Type B pancreatic cell (in vitro differentiated cells): ENCODE data around the gene SPRR3. TPM values are rescaled to one million over a fixed set of nuclear protein-coding genes. Genes with fewer than 3 reads are reported as not detected.

Source experiments
- DNase-seq: peaks from one replicate; pipeline ENCODE4 v3.0.0; 2021; ENCODE audit warnings: mixed read lengths; ENCODE audit not compliant: unreplicated experiment; ENCODE audit errors: extremely low spot score
- H3K27ac Mint-ChIP-seq: 2 replicates; pipeline ENCODE4 v1.8.0; 2021; ENCODE audit warnings: mild to moderate bottlenecking, mixed read lengths
- H3K27me3 Mint-ChIP-seq: 2 replicates; pipeline ENCODE4 v1.8.0; 2021; ENCODE audit warnings: mixed read lengths
- H3K36me3 Mint-ChIP-seq: 2 replicates; pipeline ENCODE4 v1.8.0; 2021; ENCODE audit warnings: mixed read lengths
- H3K4me1 Mint-ChIP-seq: one replicate; pipeline ENCODE4 v1.8.0; 2021; ENCODE audit warnings: mixed read lengths; ENCODE audit not compliant: unreplicated experiment
- H3K4me3 Mint-ChIP-seq: 2 replicates; pipeline ENCODE4 v1.8.0; 2021; ENCODE audit warnings: mild to moderate bottlenecking, mixed read lengths
- H3K9me3 Mint-ChIP-seq: 2 replicates; pipeline ENCODE4 v1.8.0; 2021; ENCODE audit warnings: mixed read lengths
- CTCF ChIP-seq: fragments of 200-600 bp; sonication (generic); conservative IDR thresholded peaks from 2 replicates; pipeline ENCODE4 v1.5.0; 2021; ENCODE audit warnings: antibody characterized with exemption, mild to moderate bottlenecking
- long read RNA-seq: library from polyadenylated mRNA; unstranded; transcript quantifications from one replicate; pipeline ENCODE4 v2.0.0, GENCODE V29; 2020
- total RNA-seq: library from RNA; stranded (reverse); gene quantifications from 2 replicates; pipeline ENCODE4 v1.2.1, GENCODE V29; 2021; ENCODE audit warnings: low replicate concordance

The SPRR3 gene, protein sequence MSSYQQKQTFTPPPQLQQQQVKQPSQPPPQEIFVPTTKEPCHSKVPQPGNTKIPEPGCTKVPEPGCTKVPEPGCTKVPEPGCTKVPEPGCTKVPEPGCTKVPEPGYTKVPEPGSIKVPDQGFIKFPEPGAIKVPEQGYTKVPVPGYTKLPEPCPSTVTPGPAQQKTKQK
- total RNA-seq, result 155 and 164 TPM in 2 replicates
- long read RNA-seq, transcript SPRR3-201 (2 exons, 878 nt), result major isoform, 103 of 119 reads
- long read RNA-seq, partial matches to known transcripts, result 1 of 119 reads
- long read RNA-seq, other reads (novel, unspliced or antisense), result 14 of 119 reads

DNA sequence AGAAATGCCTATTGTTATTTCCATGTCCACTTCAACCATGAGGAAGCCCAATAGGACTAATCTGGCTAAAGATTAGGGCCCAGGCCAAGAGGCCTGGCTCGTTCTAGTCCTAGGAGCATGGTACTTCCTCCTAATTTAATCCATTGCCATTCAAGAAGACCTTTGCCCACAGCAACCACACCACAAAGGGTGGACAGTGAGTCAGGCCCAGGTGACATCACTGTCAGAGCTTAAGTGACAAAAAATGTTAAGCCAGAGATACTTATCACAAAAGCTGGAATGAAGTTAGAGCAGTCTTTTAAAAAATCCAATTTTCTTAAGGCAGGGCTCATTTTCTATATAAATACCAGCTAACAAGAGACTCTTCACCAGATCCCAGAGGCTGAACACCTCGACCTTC is at the start of gene SPRR3:
TSS of gene SPRR3 (plus strand) at position 368 of the 400 bp plus-strand sequence. CDS start 1,272 bp downstream, outside the sequence.
- peaks cover 3% of the 10 kb centered on the region for H3K27me3 Mint-ChIP-seq
- no peak within 1 kb of the TSS for H3K4me3 Mint-ChIP-seq
- DNase-seq, result no peak
- H3K9me3 Mint-ChIP-seq, result no peaks in the 10 kb centered on the region
- TF ChIP-seq CTCF, result no peak
- no peaks in the 10 kb centered on the region for H3K36me3 Mint-ChIP-seq
- H3K4me1 Mint-ChIP-seq, result no peaks in the 10 kb centered on the region
- peak within 1 kb of the TSS; percentile 90 for H3K27ac Mint-ChIP-seq

- H3K9me3 Mint-ChIP-seq, result peaks cover 4% of the 10 kb centered on the region
These were observed 47.8 kb upstream of the SPRR3 start for GRCh38 chr1:152953761-152954160.

GRCh38 chr1:152954436-152954835 is 47.1 kb upstream of the SPRR3 start:
- DNase-seq, result peak; percentile 13
- Mint-ChIP-seq H3K27me3 (peaks cover 2% of the 10 kb centered on the region), H3K9me3 (peaks cover 4% of the 10 kb centered on the region), H3K27ac (no peak overlapping the region), H3K4me1 (no peaks in the 10 kb centered on the region), H3K36me3 (no peaks in the 10 kb centered on the region), H3K4me3 (no peak overlapping the region)
- no peak for TF ChIP-seq CTCF

More at GRCh38 chr1:152953761-152954160, 47.8 kb upstream of the SPRR3 start:
- no peak for TF ChIP-seq CTCF
- peaks cover 2% of the 10 kb centered on the region for H3K27me3 Mint-ChIP-seq
- no peaks in the 10 kb centered on the region for H3K36me3 Mint-ChIP-seq
- no peak overlapping the region for H3K4me3 Mint-ChIP-seq
- no peak overlapping the region for H3K27ac Mint-ChIP-seq
- peak; percentile 39 for DNase-seq
- H3K4me1 Mint-ChIP-seq, result no peaks in the 10 kb centered on the region

- Mint-ChIP-seq H3K4me3 (no peak overlapping the region), H3K27me3 (no peaks in the 10 kb centered on the region), H3K27ac (no peak overlapping the region), H3K4me1 (no peaks in the 10 kb centered on the region), H3K9me3 (peaks cover 9% of the 10 kb centered on the region), H3K36me3 (no peaks in the 10 kb centered on the region)
- no peak for TF ChIP-seq CTCF
- DNase-seq, result no peak
These were observed 44.0 kb upstream of the SPRR3 start for GRCh38 chr1:152957561-152957960.

- Mint-ChIP-seq H3K9me3 (peaks cover 13% of the 10 kb centered on the region), H3K27me3 (no peaks in the 10 kb centered on the region), H3K4me3 (no peak overlapping the region), H3K27ac (no peak overlapping the region), H3K4me1 (no peaks in the 10 kb centered on the region), H3K36me3 (no peaks in the 10 kb centered on the region)
- DNase-seq, result no peak
- no peak for TF ChIP-seq CTCF
These were observed 42.3 kb upstream of the SPRR3 start for GRCh38 chr1:152959273-152959672.
